ENCODE results near the gene EIF4ENIF1. TPM values are rescaled to one million over a fixed set of nuclear protein-coding genes. Genes with fewer than 3 reads are reported as not detected.
A peak's percentile ranks its signal among the peaks of the same experiment; 100 is the strongest.
"Not testable (repeated sequence)": the region's sequence is repeated elsewhere in the genome, so short reads cannot be mapped to it uniquely, and the experiment has no call there.

The EIF4ENIF1 gene
- total RNA-seq, 1 experiment from 2014 or later: 6.1 TPM

- DNase-seq (ENCODE audit: low spot score): no peak
Observed at GRCh38 chr22:31445642-31446041, 44.0 kb downstream of the EIF4ENIF1 start.

- no peak for DNase-seq (ENCODE audit: low spot score)
Observed at GRCh38 chr22:31443516-31443915, 46.1 kb downstream of the EIF4ENIF1 start.

GRCh38 chr22:31442768-31443489 is 46.7 kb downstream of the EIF4ENIF1 start:
- no peak for DNase-seq (ENCODE audit: low spot score)

GRCh38 chr22:31441652-31442051 is 48.0 kb downstream of the EIF4ENIF1 start:
- DNase-seq (ENCODE audit: low spot score): no peak

GRCh38 chr22:31440681-31441080 is 49.0 kb downstream of the EIF4ENIF1 start:
- DNase-seq (ENCODE audit: low spot score): no peak

- DNase-seq (ENCODE audit: low spot score): no peak
Observed at GRCh38 chr22:31439808-31440207, 49.8 kb downstream of the EIF4ENIF1 start.

GRCh38 chr22:31436132-31436531 is 53.5 kb downstream of the EIF4ENIF1 start:
- no peak for DNase-seq (ENCODE audit: low spot score)

- DNase-seq (ENCODE audit: low spot score): no peak
Observed at GRCh38 chr22:31431950-31432349, 57.7 kb downstream of the EIF4ENIF1 start.

- DNase-seq (ENCODE audit: low spot score): no peak
Observed at GRCh38 chr22:31425331-31426050, 64.2 kb downstream of the EIF4ENIF1 start.

GRCh38 chr22:31402350-31402749 is 87.3 kb downstream of the EIF4ENIF1 start:
- DNase-seq (ENCODE audit: low spot score): not testable (repeated sequence)

- no peak for DNase-seq (ENCODE audit: low spot score)
Observed at GRCh38 chr22:31400023-31400397, 89.6 kb downstream of the EIF4ENIF1 start.

- peak; percentile 88 for DNase-seq (ENCODE audit: low spot score)
Observed at GRCh38 chr22:31399211-31400022, 90.2 kb downstream of the EIF4ENIF1 start, which contains the start of gene DRG1. TSS of gene DRG1 (plus strand) at chr22:31399604. CDS start at chr22:31399684, 80 bp downstream.

GRCh38 chr22:31398231-31398630 is 91.4 kb downstream of the EIF4ENIF1 start:
- DNase-seq (ENCODE audit: low spot score): no peak

- DNase-seq (ENCODE audit: low spot score): no peak
Observed at GRCh38 chr22:31394326-31394725, 95.3 kb downstream of the EIF4ENIF1 start.

GRCh38 chr22:31393893-31394292 is 95.7 kb downstream of the EIF4ENIF1 start:
- no peak for DNase-seq (ENCODE audit: low spot score)

Other genes with a start within 250 kb of the EIF4ENIF1 start
- gene PIK3IP1, start 197.4 kb downstream of the EIF4ENIF1 start, total RNA-seq (2014; rRNA removed; shearing (Covaris generic)): 0.62 and 1.6 TPM in 2 replicates
- 4.7 and 7.2 TPM in 2 replicates for gene PATZ1, start 143.5 kb downstream of the EIF4ENIF1 start, total RNA-seq (2014; rRNA removed; shearing (Covaris generic))
- gene DRG1, start 90.2 kb downstream of the EIF4ENIF1 start, total RNA-seq (2014; rRNA removed; shearing (Covaris generic)): 69.5 and 73.6 TPM in 2 replicates
- 2.8 and 3.3 TPM in 2 replicates for gene SFI1, start 6.7 kb upstream of the EIF4ENIF1 start, total RNA-seq (2014; rRNA removed; shearing (Covaris generic))
- gene PISD, start 172.4 kb upstream of the EIF4ENIF1 start, total RNA-seq (2014; rRNA removed; shearing (Covaris generic)): 17.6 and 18.8 TPM in 2 replicates

Data from H4 (cell line).